ENCODE measurements around the gene KDM5A.
"Not testable (repeated sequence)": the region's sequence is repeated elsewhere in the genome, so short reads cannot be mapped to it uniquely, and the experiment has no call there.

KDM5A gene

GRCh38 chr12:238736-239398 lies 150.3 kb downstream of the KDM5A start:
- no peak for TF ChIP-seq CTCF (IDR thresholded peaks at IDR 0.05; ENCODE audit: low read depth, low read length)
- no peak overlapping the region for H3K4me3 ChIP-seq (ENCODE audit: low read depth, low read length)
- no peak for DNase-seq (ENCODE audit: low read depth, low spot score)
- in situ Hi-C loops (cut with HindIII; ENCODE audit: low sequenced_read_pairs), result no loop called here

GRCh38 chr12:238116-238515 lies 151.0 kb downstream of the KDM5A start:
- DNase-seq (ENCODE audit: low read depth, low spot score), result no peak
- in situ Hi-C loops (cut with HindIII; ENCODE audit: low sequenced_read_pairs), result no loop called here
- no peak for TF ChIP-seq CTCF (IDR thresholded peaks at IDR 0.05; ENCODE audit: low read depth, low read length)
- no peak overlapping the region for H3K4me3 ChIP-seq (ENCODE audit: low read depth, low read length)

- TF ChIP-seq CTCF (IDR thresholded peaks at IDR 0.05; ENCODE audit: low read depth, low read length), result no peak
- in situ Hi-C loops (cut with HindIII; ENCODE audit: low sequenced_read_pairs), result no loop called here
- H3K4me3 ChIP-seq (ENCODE audit: low read depth, low read length), result no peak overlapping the region
- no peak for DNase-seq (ENCODE audit: low read depth, low spot score)
Observed at GRCh38 chr12:237026-237815, 151.9 kb downstream of the KDM5A start.

- H3K4me3 ChIP-seq (ENCODE audit: low read depth, low read length), result no peak overlapping the region
- DNase-seq (ENCODE audit: low read depth, low spot score), result no peak
- TF ChIP-seq CTCF (IDR thresholded peaks at IDR 0.05; ENCODE audit: low read depth, low read length), result no peak
- in situ Hi-C loops (cut with HindIII; ENCODE audit: low sequenced_read_pairs), result no loop called here
Observed at GRCh38 chr12:236445-236844, 152.7 kb downstream of the KDM5A start.

- H3K4me3 ChIP-seq (ENCODE audit: low read depth, low read length); in situ Hi-C loops (cut with HindIII; ENCODE audit: low sequenced_read_pairs); DNase-seq (ENCODE audit: low read depth, low spot score): not testable (repeated sequence)
Observed at GRCh38 chr12:235967-236366, 153.2 kb downstream of the KDM5A start.

GRCh38 chr12:234891-235415 lies 154.2 kb downstream of the KDM5A start:
- no peak for TF ChIP-seq CTCF (IDR thresholded peaks at IDR 0.05; ENCODE audit: low read depth, low read length)
- no peak overlapping the region for H3K4me3 ChIP-seq (ENCODE audit: low read depth, low read length)
- in situ Hi-C loops (cut with HindIII; ENCODE audit: low sequenced_read_pairs), result no loop called here
- DNase-seq (ENCODE audit: low read depth, low spot score), result no peak

- H3K4me3 ChIP-seq (ENCODE audit: low read depth, low read length), result no peak overlapping the region
- DNase-seq (ENCODE audit: low read depth, low spot score), result no peak
- in situ Hi-C loops (cut with HindIII; ENCODE audit: low sequenced_read_pairs), result no loop called here
- TF ChIP-seq CTCF (IDR thresholded peaks at IDR 0.05; ENCODE audit: low read depth, low read length), result no peak
Observed at GRCh38 chr12:234019-234418, 155.1 kb downstream of the KDM5A start.

All from astrocyte of the spinal cord (primary cell).